Measurements from ENCODE around the gene NF2.

NF2 gene

DNA sequence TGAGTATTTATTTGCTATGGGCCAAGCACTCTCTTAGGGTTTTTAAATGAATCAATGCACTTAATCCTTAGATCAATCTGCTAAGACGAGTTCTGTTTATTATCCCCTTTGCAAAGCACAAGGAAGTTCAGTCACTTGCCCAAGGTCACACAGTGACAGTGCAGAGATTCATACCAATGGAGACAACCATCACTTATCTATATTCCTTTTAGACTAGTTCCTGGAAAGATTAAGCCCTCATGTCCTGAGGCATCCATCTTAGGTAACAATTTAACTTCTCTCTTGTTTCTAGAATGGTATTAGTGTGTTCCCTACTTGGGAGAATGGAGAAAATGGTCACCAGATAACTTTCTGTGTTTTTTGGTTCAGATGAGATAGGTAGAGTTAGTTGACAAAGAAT lies 28.3 kb downstream of the NF2 start:
- DNase-seq (ENCODE audit: low spot score): no peak

- no peak for DNase-seq (ENCODE audit: low spot score)
These were observed 29.2 kb downstream of the NF2 start for GRCh38 chr22:29632672-29633071.

GRCh38 chr22:29633514-29634312 lies 30.3 kb downstream of the NF2 start:
- no peak for DNase-seq (ENCODE audit: low spot score)

GRCh38 chr22:29634847-29635246 lies 31.4 kb downstream of the NF2 start:
- no peak for DNase-seq (ENCODE audit: low spot score)

DNA sequence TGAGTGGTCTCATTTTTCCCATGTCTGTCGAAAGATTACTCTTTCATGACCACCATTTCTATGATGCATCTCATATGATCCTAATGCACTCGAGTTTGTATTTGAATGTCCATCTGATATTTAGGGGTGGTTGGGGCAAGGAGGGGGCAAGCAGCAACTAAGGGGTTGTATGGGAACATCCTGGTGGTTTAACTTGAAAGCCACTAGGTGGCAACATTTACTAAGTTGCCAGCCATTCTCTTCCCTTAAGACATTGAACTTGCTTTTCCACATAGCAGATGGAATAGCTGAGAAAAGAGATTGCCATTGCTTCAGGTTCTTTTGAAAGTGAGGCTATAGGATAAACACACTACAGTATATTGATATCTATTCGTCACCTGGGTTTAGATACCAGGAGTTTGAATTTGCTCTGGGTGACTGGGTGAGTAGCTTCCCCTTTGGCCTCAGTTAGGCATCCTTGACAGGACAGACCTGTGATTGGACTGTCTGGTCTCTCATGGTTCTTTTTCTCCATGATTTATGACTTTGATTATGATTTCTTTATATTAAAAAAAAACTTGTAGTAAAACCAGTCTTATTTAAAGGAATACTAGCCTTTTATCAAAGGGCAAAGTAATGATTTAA lies 32.4 kb downstream of the NF2 start:
- peak; percentile 60 for DNase-seq (ENCODE audit: low spot score)

DNA sequence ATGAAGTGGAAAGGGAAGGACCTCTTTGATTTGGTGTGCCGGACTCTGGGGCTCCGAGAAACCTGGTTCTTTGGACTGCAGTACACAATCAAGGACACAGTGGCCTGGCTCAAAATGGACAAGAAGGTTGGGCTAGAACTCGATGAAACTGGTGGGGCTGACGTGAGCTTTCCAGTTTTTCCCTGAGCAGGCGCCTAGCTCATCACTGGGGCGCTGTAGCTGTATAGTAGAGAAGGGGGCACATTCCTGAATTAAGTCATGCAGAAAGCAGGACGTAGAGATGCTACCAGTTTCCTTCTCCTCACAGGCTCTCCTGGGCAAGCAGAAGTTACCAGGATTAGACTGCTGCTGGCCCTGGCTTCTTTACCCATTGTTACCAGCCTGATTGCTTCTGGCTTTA lies 33.3 kb downstream of the NF2 start:
- DNase-seq (ENCODE audit: low spot score): no peak

GRCh38 chr22:29637181-29637580 lies 33.7 kb downstream of the NF2 start:
- DNase-seq (ENCODE audit: low spot score): no peak

GRCh38 chr22:29638678-29639077 lies 35.2 kb downstream of the NF2 start:
- no peak for DNase-seq (ENCODE audit: low spot score)

GRCh38 chr22:29639096-29639495 lies 35.7 kb downstream of the NF2 start:
- no peak for DNase-seq (ENCODE audit: low spot score)

GRCh38 chr22:29641042-29641699 lies 37.7 kb downstream of the NF2 start:
- peak; percentile 33 for DNase-seq (ENCODE audit: low spot score)

GRCh38 chr22:29641700-29642330 lies 38.4 kb downstream of the NF2 start:
- DNase-seq (ENCODE audit: low spot score): no peak

- DNase-seq (ENCODE audit: low spot score): no peak
These were observed 39.3 kb downstream of the NF2 start for GRCh38 chr22:29642694-29643093.

GRCh38 chr22:29647954-29648737 lies 44.7 kb downstream of the NF2 start:
- no peak for DNase-seq (ENCODE audit: low spot score)

DNA sequence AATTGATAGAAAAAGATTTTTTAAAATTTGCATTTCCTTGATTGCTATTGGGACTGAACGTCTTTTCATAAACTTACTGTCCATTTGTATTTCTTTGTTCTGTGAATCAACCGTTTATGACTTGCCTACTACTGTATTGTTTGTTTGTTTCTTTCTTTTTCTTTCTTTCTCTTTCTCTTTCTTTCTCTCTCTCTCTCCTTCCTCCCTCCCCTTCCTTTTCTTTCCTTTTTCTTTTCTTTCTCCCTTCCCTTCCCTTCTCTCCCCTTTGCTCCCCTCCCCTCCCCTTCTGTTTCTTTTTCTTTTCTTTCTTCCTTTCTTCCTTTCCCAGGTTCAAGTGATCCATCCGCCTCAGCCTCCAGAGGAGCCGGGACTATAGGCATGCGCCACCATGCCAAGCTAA lies 46.9 kb downstream of the NF2 start:
- no peak for DNase-seq (ENCODE audit: low spot score)

DNA sequence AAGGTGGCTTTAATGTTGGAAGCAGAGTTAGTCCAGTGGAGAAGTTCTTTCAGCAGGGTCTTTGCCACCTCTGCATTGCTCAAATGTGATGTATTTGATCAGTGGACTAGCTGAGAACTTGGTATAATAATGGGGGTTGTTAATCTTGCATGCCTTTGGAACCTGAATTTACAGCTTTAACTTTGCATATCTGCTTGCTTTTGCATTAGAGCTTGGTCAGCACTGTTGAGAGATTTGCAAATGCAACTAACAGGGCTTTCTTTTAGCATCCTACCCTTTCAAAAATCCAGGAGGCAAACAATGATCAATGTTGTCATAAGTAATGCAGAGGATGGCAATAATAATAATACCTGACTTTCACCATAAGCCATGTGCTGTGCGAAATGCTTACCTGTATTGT lies 48.2 kb downstream of the NF2 start:
- DNase-seq (ENCODE audit: low spot score): no peak

DNA sequence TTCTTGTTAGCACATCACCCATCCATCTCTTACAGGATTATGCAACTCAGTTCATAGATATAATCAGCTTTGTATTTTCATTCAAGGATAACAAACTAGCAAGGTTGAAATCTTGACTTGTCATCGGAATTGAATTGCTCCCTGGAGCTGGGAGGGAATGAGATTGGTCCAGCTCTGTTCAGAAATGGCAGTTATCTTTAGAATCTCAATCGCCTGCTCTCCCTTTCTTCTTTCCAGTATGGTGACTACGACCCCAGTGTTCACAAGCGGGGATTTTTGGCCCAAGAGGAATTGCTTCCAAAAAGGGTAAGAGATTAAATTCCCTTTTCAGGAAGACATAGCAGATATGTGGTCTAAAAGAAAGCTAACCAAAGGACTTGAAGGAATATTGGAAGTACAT lies 51.0 kb downstream of the NF2 start:
- DNase-seq (ENCODE audit: low spot score): no peak

- no peak for DNase-seq (ENCODE audit: low spot score)
These were observed 51.4 kb downstream of the NF2 start for GRCh38 chr22:29654882-29655281.

DNA sequence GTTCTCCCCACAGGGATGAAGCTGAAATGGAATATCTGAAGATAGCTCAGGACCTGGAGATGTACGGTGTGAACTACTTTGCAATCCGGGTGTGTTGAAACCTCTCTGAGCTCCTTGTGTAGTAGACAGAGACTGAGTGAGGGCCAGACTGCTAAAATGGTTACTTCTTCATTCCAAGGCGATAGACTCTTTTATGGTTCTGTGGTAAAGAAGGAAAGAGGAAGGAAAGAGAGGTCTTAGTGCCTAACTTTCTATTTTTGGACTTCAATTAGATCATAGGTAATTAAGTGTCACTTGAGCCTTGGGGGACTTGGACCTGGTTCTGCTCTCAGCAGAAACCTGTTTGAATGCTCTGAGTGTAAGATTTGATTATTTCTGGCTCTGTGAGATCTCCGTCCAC lies 54.7 kb downstream of the NF2 start:
- no peak for DNase-seq (ENCODE audit: low spot score)

DNA sequence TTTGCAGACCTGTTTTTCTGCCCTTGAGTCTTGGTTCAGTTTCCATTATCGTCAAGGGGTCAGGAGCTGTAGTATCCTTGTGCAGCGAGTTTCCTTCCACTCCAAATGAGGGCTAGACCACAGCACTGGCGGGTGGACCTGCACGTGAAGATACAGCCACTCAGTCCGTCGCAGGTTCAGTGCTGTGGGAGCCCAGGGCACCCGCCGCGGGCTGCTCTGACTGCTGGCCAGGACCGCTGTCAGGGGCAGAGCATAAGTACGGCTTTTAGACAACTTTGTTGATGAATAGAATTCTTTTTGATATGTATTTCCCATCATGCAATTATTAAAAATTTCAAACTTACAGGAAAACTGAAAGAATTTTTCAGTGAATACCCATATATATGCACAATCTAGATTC lies 56.6 kb downstream of the NF2 start:
- no peak for DNase-seq (ENCODE audit: low spot score)

DNA sequence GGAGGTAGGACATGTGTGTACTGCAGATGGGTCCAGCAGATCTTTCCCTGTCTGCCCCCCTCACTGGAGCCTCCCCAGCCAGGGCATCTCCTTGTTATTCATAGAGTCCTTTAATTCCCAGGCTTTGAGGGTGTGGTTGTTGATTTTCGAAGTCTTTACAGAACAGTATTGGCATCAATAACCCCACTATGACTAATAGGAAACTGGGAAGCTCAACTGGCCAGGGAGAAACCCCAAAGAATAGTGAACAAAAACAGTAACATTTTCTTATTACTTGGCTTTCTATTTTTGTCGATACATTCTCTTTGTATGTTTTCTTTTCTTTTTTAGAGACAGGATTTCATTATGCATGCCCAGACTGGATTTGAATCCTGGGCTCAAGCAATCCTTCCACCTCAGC lies 57.9 kb downstream of the NF2 start:
- DNase-seq (ENCODE audit: low spot score): peak; percentile 68

- no peak for DNase-seq (ENCODE audit: low spot score)
These were observed 59.9 kb downstream of the NF2 start for GRCh38 chr22:29663180-29663821.

- DNase-seq (ENCODE audit: low spot score): no peak
These were observed 62.1 kb downstream of the NF2 start for GRCh38 chr22:29665486-29665885.

Data from AG20443 (cell line).